WTC11 (cell line): Measurements from ENCODE around the gene SARDH.

Experiments used
- CTCF ChIP-seq: fragments of 200-600 bp; IDR thresholded peaks from 2 replicates; pipeline ENCODE4 v1.8.0; 2022; ENCODE audit warnings: antibody characterized with exemption
- GABPB1 ChIP-seq: sonication (generic); formaldehyde crosslinking; IDR thresholded peaks from 2 replicates; pipeline ENCODE4 v1.8.1; 2023; ENCODE audit warnings: mild to moderate bottlenecking, missing genetic modification reagents
- HMGA2 ChIP-seq: fragments of 250-450 bp; sonication (Bioruptor Pico); IDR thresholded peaks from 2 replicates; pipeline ENCODE4 v1.4.0; 2021; ENCODE audit warnings: mild to moderate bottlenecking, moderate library complexity
- SP1 ChIP-seq: sonication (generic); formaldehyde crosslinking; conservative IDR thresholded peaks from 2 replicates; pipeline ENCODE4 v1.8.1; 2022; ENCODE audit warnings: missing genetic modification reagents
- TEAD4 ChIP-seq: sonication (generic); formaldehyde crosslinking; IDR thresholded peaks from 2 replicates; pipeline ENCODE4 v1.8.0; 2022; ENCODE audit warnings: mild to moderate bottlenecking, missing genetic modification reagents
- TP53 ChIP-seq: sonication (generic); formaldehyde crosslinking; IDR thresholded peaks from 2 replicates; pipeline ENCODE4 v1.8.1; 2023; ENCODE audit warnings: mild to moderate bottlenecking, missing genetic modification reagents
- ZNF138 ChIP-seq: sonication (generic); formaldehyde crosslinking; conservative IDR thresholded peaks from 2 replicates; pipeline ENCODE4 v1.8.1; 2022; ENCODE audit warnings: mild to moderate bottlenecking, moderate library complexity, missing genetic modification reagents
- ZNF232 ChIP-seq: sonication (generic); formaldehyde crosslinking; IDR thresholded peaks from 2 replicates; pipeline ENCODE4 v1.8.0; 2022; ENCODE audit warnings: mild to moderate bottlenecking, missing genetic modification reagents
- ZNF317 ChIP-seq: sonication (generic); formaldehyde crosslinking; IDR thresholded peaks from 2 replicates; pipeline ENCODE4 v1.8.1; 2023; ENCODE audit warnings: low read depth, mild to moderate bottlenecking, moderate library complexity, missing genetic modification reagents, borderline replicate concordance
- TF ChIP-seq, protein P1 (sequence below): sonication (generic); formaldehyde crosslinking; conservative IDR thresholded peaks from 2 replicates; pipeline ENCODE4 v1.8.1; 2022; ENCODE audit warnings: mild to moderate bottlenecking, missing genetic modification reagents

- TF ChIP-seq, protein P1, sequence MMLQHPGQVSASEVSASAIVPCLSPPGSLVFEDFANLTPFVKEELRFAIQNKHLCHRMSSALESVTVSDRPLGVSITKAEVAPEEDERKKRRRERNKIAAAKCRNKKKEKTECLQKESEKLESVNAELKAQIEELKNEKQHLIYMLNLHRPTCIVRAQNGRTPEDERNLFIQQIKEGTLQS (CRISPR knock-in tag): no peak
- TF ChIP-seq TP53: no peak
- TF ChIP-seq CTCF: no peak
- no peak for TF ChIP-seq HMGA2 (CRISPR knock-in tag)
- no peak for TF ChIP-seq ZNF232 (CRISPR knock-in tag)
- no peak for TF ChIP-seq SP1 (CRISPR knock-in tag)
- TF ChIP-seq ZNF138 (CRISPR knock-in tag): no peak
- no peak for TF ChIP-seq ZNF317 (CRISPR knock-in tag)
- no peak for TF ChIP-seq GABPB1 (CRISPR knock-in tag)
- TF ChIP-seq TEAD4 (CRISPR knock-in tag): no peak
Measured at GRCh38 chr9:133664173-133665050, 73.7 kb downstream of the SARDH start.
